Myocyte (in vitro differentiated cells): ENCODE data around the gene MYO6. TPM values are rescaled to one million over a fixed set of nuclear protein-coding genes. Genes with fewer than 3 reads are reported as not detected.
"Not testable (repeated sequence)": the region's sequence is repeated elsewhere in the genome, so short reads cannot be mapped to it uniquely, and the experiment has no call there.

Experiments used
- DNase-seq: peaks from one replicate; pipeline ENCODE4 v3.0.0-alpha.2; 2012; ENCODE audit warnings: low read depth
- polyA plus RNA-seq: library from polyadenylated mRNA; unstranded; fragments of >200 nt; gene quantifications from one replicate; pipeline ENCODE4 v1.2.1, GENCODE V29; 2012; ENCODE audit warnings: missing spikeins
- total RNA-seq: library from RNA; depleted of rRNA; stranded (reverse); fragments of >200 nt; gene quantifications from 2 replicates; pipeline ENCODE4 v1.2.3, GENCODE V29; 2014

The MYO6 gene
- 5.8 and 9.5 TPM in 2 replicates for total RNA-seq
- polyA plus RNA-seq: 7.3 TPM

- DNase-seq: peak; percentile 75
Measured at GRCh38 chr6:75748743-75749538, at the start of gene MYO6. Gene MYO6 (plus strand): TSS chr6:75749239. CDS start chr6:75817548, 68,309 bp downstream.

- not testable (repeated sequence) for DNase-seq
Measured at GRCh38 chr6:75708334-75708733, 40.7 kb upstream of the MYO6 start.

GRCh38 chr6:75711173-75711572, 37.9 kb upstream of the MYO6 start:
- DNase-seq: peak; percentile 4

- DNase-seq: no peak
Measured at GRCh38 chr6:75719133-75719532, 29.9 kb upstream of the MYO6 start.

- no peak for DNase-seq
Measured at GRCh38 chr6:75723382-75723781, 25.7 kb upstream of the MYO6 start.

- no peak for DNase-seq
Measured at GRCh38 chr6:75727206-75727605, 21.8 kb upstream of the MYO6 start.

- DNase-seq: not testable (repeated sequence)
Measured at GRCh38 chr6:75731029-75731428, 18.0 kb upstream of the MYO6 start.

GRCh38 chr6:75735491-75736186, 13.4 kb upstream of the MYO6 start:
- peak; percentile 27 for DNase-seq

- DNase-seq: no peak
Measured at GRCh38 chr6:75743971-75744370, 5.1 kb upstream of the MYO6 start.

- DNase-seq: no peak
Measured at GRCh38 chr6:75745404-75745803, 3.6 kb upstream of the MYO6 start.

GRCh38 chr6:75746221-75746620, 2.8 kb upstream of the MYO6 start:
- DNase-seq: no peak

GRCh38 chr6:75747152-75747992, 1.7 kb upstream of the MYO6 start:
- DNase-seq: no peak

GRCh38 chr6:75748003-75748742, 866 bp upstream of the MYO6 start:
- no peak for DNase-seq

- DNase-seq: peak; percentile 59
Measured at GRCh38 chr6:75751443-75751842, 2.4 kb downstream of the MYO6 start.

- no peak for DNase-seq
Measured at GRCh38 chr6:75752365-75752764, 3.3 kb downstream of the MYO6 start.

- DNase-seq: no peak
Measured at GRCh38 chr6:75755704-75756103, 6.7 kb downstream of the MYO6 start.

- DNase-seq: no peak
Measured at GRCh38 chr6:75757295-75757694, 8.3 kb downstream of the MYO6 start.

GRCh38 chr6:75758061-75758460, 9.0 kb downstream of the MYO6 start:
- DNase-seq: no peak

GRCh38 chr6:75759207-75759606, 10.2 kb downstream of the MYO6 start:
- no peak for DNase-seq

- DNase-seq: no peak
Measured at GRCh38 chr6:75760320-75760719, 11.3 kb downstream of the MYO6 start.

GRCh38 chr6:75761489-75761888, 12.4 kb downstream of the MYO6 start:
- no peak for DNase-seq
